KMS-11 (cell line): ENCODE measurements around the gene TJAP1.
A peak's percentile ranks its signal among the peaks of the same experiment; 100 is the strongest.

ENCODE experiments used
- H2AFZ ChIP-seq: fragments of 200-600 bp; sonication (generic); 2 replicates; pipeline ENCODE4 v1.6.1; 2016; ENCODE audit warnings: antibody characterized with exemption, mixed run types, low read depth
- H3K27ac ChIP-seq: fragments of 200-600 bp; sonication (generic); 2 replicates; pipeline ENCODE4 v1.6.1; 2016; ENCODE audit warnings: mild to moderate bottlenecking, mixed run types
- H3K27me3 ChIP-seq: fragments of 200-600 bp; sonication (generic); 2 replicates; pipeline ENCODE4 v1.6.1; 2017; ENCODE audit warnings: mild to moderate bottlenecking, low read depth, mixed run types, moderate library complexity; ENCODE audit not compliant: insufficient read depth
- H3K36me3 ChIP-seq: fragments of 200-600 bp; sonication (generic); 2 replicates; pipeline ENCODE4 v1.6.1; 2017; ENCODE audit warnings: mild to moderate bottlenecking, mixed run types; ENCODE audit not compliant: insufficient read depth
- H3K4me1 ChIP-seq: fragments of 200-600 bp; sonication (generic); 2 replicates; pipeline ENCODE4 v1.6.1; 2016; ENCODE audit warnings: mild to moderate bottlenecking, low read depth, mixed run types; ENCODE audit not compliant: poor library complexity, severe bottlenecking
- H3K4me2 ChIP-seq: fragments of 200-600 bp; sonication (generic); 2 replicates; pipeline ENCODE4 v1.7.0; 2016; ENCODE audit warnings: mild to moderate bottlenecking, mixed run types
- H3K4me3 ChIP-seq: fragments of 200-600 bp; sonication (generic); IDR thresholded peaks from 2 replicates; pipeline ENCODE4 v1.6.1; 2017; ENCODE audit warnings: low read depth, low read length, mixed read lengths; ENCODE audit not compliant: insufficient read depth
- H3K79me2 ChIP-seq: fragments of 200-600 bp; sonication (generic); 2 replicates; pipeline ENCODE4 v1.6.1; 2016; ENCODE audit warnings: low read depth, mixed run types; ENCODE audit not compliant: insufficient read depth
- H3K9ac ChIP-seq: fragments of 200-600 bp; sonication (generic); 2 replicates; pipeline ENCODE4 v1.6.1; 2016; ENCODE audit warnings: mild to moderate bottlenecking, mixed run types
- H4K20me1 ChIP-seq: fragments of 200-600 bp; sonication (generic); 2 replicates; pipeline ENCODE4 v1.6.1; 2016; ENCODE audit warnings: mild to moderate bottlenecking, mixed run types; ENCODE audit not compliant: insufficient read depth
- CTCF ChIP-seq: fragments of 200-600 bp; sonication (generic); conservative IDR thresholded peaks from 2 replicates; pipeline ENCODE4 v1.6.1; 2017; ENCODE audit warnings: low read depth, mild to moderate bottlenecking, antibody characterized with exemption, low read length, moderate library complexity, mixed read lengths

TJAP1 gene

GRCh38 chr6:43477235-43478007, at the start of gene TJAP1:
Gene TJAP1, plus strand, starts transcription at chr6:43477570. Its CDS starts 21,432 bp downstream, at chr6:43499002.
- TF ChIP-seq CTCF, result no peak
- no peak within 1 kb of the TSS for H3K4me3 ChIP-seq

GRCh38 chr6:43428112-43428570, 49.2 kb upstream of the TJAP1 start:
- H3K4me1 ChIP-seq, result peaks cover 14% of the 10 kb centered on the region
- no peak for TF ChIP-seq CTCF
- H4K20me1 ChIP-seq, result no peaks in the 10 kb centered on the region
- peak overlapping the region; percentile 99 for H2AFZ ChIP-seq
- H3K36me3 ChIP-seq, result no peaks in the 10 kb centered on the region
- H3K27me3 ChIP-seq, result no peaks in the 10 kb centered on the region
- peak overlapping the region; percentile 65 for H3K27ac ChIP-seq
- H3K4me2 ChIP-seq, result peak overlapping the region; percentile 77
- H3K4me3 ChIP-seq, result no peak overlapping the region
- peak overlapping the region; percentile 72 for H3K9ac ChIP-seq
- no peaks in the 10 kb centered on the region; the same call in 1 of the 2 replicates for H3K79me2 ChIP-seq

More at GRCh38 chr6:43477235-43478007, at the start of gene TJAP1:
- Histone ChIP-seq H3K27me3 (no peaks in the 10 kb centered on the region), H3K4me2 (peak within 1 kb of the TSS; percentile 86), H3K79me2 (peaks cover 11% of the 10 kb centered on the region), H3K36me3 (no peaks in the 10 kb centered on the region), H2AFZ (peak within 1 kb of the TSS; percentile 94), H3K9ac (peak within 1 kb of the TSS; percentile 82), H3K27ac (peak within 1 kb of the TSS; percentile 43), H3K4me1 (peaks cover 26% of the 10 kb centered on the region), H4K20me1 (no peaks in the 10 kb centered on the region)

GRCh38 chr6:43428874-43429273, 48.5 kb upstream of the TJAP1 start:
- H3K79me2 ChIP-seq, result no peaks in the 10 kb centered on the region; the same call in 1 of the 2 replicates
- H4K20me1 ChIP-seq, result no peaks in the 10 kb centered on the region
- no peaks in the 10 kb centered on the region for H3K36me3 ChIP-seq
- H2AFZ ChIP-seq, result no peak overlapping the region
- H3K4me1 ChIP-seq, result peaks cover 14% of the 10 kb centered on the region
- H3K4me2 ChIP-seq, result peak overlapping the region; percentile 77
- peak overlapping the region; percentile 72; the same call in 1 of the 2 replicates for H3K9ac ChIP-seq
- H3K4me3 ChIP-seq, result no peak overlapping the region
- H3K27me3 ChIP-seq, result no peaks in the 10 kb centered on the region
- TF ChIP-seq CTCF, result no peak
- peak overlapping the region; percentile 65; the same call in 1 of the 2 replicates for H3K27ac ChIP-seq

- no peak for TF ChIP-seq CTCF
- Histone ChIP-seq H4K20me1 (no peaks in the 10 kb centered on the region), H2AFZ (no peak overlapping the region), H3K4me2 (no peak overlapping the region), H3K4me1 (peaks cover 10% of the 10 kb centered on the region), H3K9ac (no peak overlapping the region), H3K79me2 (no peaks in the 10 kb centered on the region; the same call in 1 of the 2 replicates), H3K27me3 (no peaks in the 10 kb centered on the region), H3K36me3 (no peaks in the 10 kb centered on the region), H3K27ac (no peak overlapping the region), H3K4me3 (no peak overlapping the region)
These were observed 45.1 kb upstream of the TJAP1 start for GRCh38 chr6:43432009-43432945.
